IPS DF 6.9 (cell line): ENCODE data around the gene HAUS6.

Source experiments
- DNase-seq: peaks from one replicate; pipeline ENCODE4 v3.0.0-alpha.2; 2013; ENCODE audit warnings: low read depth, low spot score
- H3K27ac ChIP-seq: one replicate; pipeline ENCODE4 v1.5.1; 2013; ENCODE audit warnings: low read length, control low read depth
- H3K27me3 ChIP-seq: 2 replicates; pipeline ENCODE4 v1.6.1; 2013; ENCODE audit warnings: mild to moderate bottlenecking, low read length; ENCODE audit not compliant: control insufficient read depth, insufficient read depth
- H3K36me3 ChIP-seq: 2 replicates; pipeline ENCODE4 v1.6.1; 2013; ENCODE audit warnings: low read length; ENCODE audit not compliant: control insufficient read depth, insufficient read depth
- H3K4me1 ChIP-seq: 2 replicates; pipeline ENCODE4 v1.6.1; 2013; ENCODE audit warnings: low read length; ENCODE audit not compliant: control insufficient read depth, insufficient read depth
- H3K4me3 ChIP-seq: 2 replicates; pipeline ENCODE4 v1.5.1; 2013; ENCODE audit warnings: mild to moderate bottlenecking, low read length
- H3K9me3 ChIP-seq: 2 replicates; pipeline ENCODE4 v1.6.1; 2013; ENCODE audit warnings: low read length, inconsistent platforms; ENCODE audit not compliant: control insufficient read depth, insufficient read depth
- WGBS: extraction: QIAGEN DNeasy Blood & Tissue Kit; methylation state at CpG from one replicate; pipeline ENCODE4 v1.1.7; 2013; ENCODE audit warnings: mixed read lengths, missing lambda C conversion rate; ENCODE audit not compliant: insufficient read length, insufficient coverage; 5-methylcytosine and 5-hydroxymethylcytosine counted together

Gene HAUS6

GRCh38 chr9:19136129-19136528, 33.4 kb upstream of the HAUS6 start:
- H3K4me3 ChIP-seq: no peak overlapping the region
- H3K36me3 ChIP-seq: no peaks in the 10 kb centered on the region
- H3K27me3 ChIP-seq: no peaks in the 10 kb centered on the region
- H3K9me3 ChIP-seq: no peaks in the 10 kb centered on the region
- no peak for DNase-seq
- no peak overlapping the region for H3K27ac ChIP-seq
- 0 out of 2 replicates have a peak, but pooled peaks cover under 1% of the 10 kb centered on the region for H3K4me1 ChIP-seq
- no CpG with 5 or more reads among the region's 3 CpGs for WGBS

- no peak overlapping the region for H3K27ac ChIP-seq
- WGBS: no CpG with 5 or more reads among the region's 6 CpGs
- no peak overlapping the region for H3K4me3 ChIP-seq
- no peaks in the 10 kb centered on the region for H3K9me3 ChIP-seq
- H3K36me3 ChIP-seq: no peaks in the 10 kb centered on the region
- no peak for DNase-seq
- H3K4me1 ChIP-seq: peaks cover 3% of the 10 kb centered on the region; the same call in 1 of the 2 replicates
- no peaks in the 10 kb centered on the region for H3K27me3 ChIP-seq
Measured at GRCh38 chr9:19133549-19134345, 31.0 kb upstream of the HAUS6 start.

- no peak overlapping the region for H3K27ac ChIP-seq
- no CpG with 5 or more reads among the region's 8 CpGs for WGBS
- DNase-seq: no peak
- no peaks in the 10 kb centered on the region for H3K27me3 ChIP-seq
- no peak overlapping the region for H3K4me3 ChIP-seq
- peaks cover 3% of the 10 kb centered on the region; the same call in 1 of the 2 replicates for H3K4me1 ChIP-seq
- no peaks in the 10 kb centered on the region for H3K9me3 ChIP-seq
- H3K36me3 ChIP-seq: no peaks in the 10 kb centered on the region
Measured at GRCh38 chr9:19130436-19130835, 27.7 kb upstream of the HAUS6 start.

- WGBS: no CpG with 5 or more reads among the region's 40 CpGs
- DNase-seq: no peak
- no peaks in the 10 kb centered on the region for H3K27me3 ChIP-seq
- H3K36me3 ChIP-seq: no peaks in the 10 kb centered on the region
- no peaks in the 10 kb centered on the region for H3K9me3 ChIP-seq
- no peak overlapping the region for H3K27ac ChIP-seq
- peak overlapping the region; percentile 80; the same call in 1 of the 2 replicates for H3K4me3 ChIP-seq
- H3K4me1 ChIP-seq: peaks cover 3% of the 10 kb centered on the region; the same call in 1 of the 2 replicates
Measured at GRCh38 chr9:19127871-19128500, 25.3 kb upstream of the HAUS6 start.

GRCh38 chr9:19124430-19124793, 21.7 kb upstream of the HAUS6 start:
- H3K36me3 ChIP-seq: peaks cover 17% of the 10 kb centered on the region
- no peaks in the 10 kb centered on the region for H3K4me1 ChIP-seq
- no peak overlapping the region for H3K27ac ChIP-seq
- no peaks in the 10 kb centered on the region for H3K9me3 ChIP-seq
- H3K27me3 ChIP-seq: no peaks in the 10 kb centered on the region
- no peak overlapping the region for H3K4me3 ChIP-seq
- no peak for DNase-seq

GRCh38 chr9:19122490-19123042, 19.9 kb upstream of the HAUS6 start:
- Histone ChIP-seq H3K4me1 (no peaks in the 10 kb centered on the region), H3K27ac (no peak overlapping the region), H3K9me3 (no peaks in the 10 kb centered on the region), H3K4me3 (no peak overlapping the region), H3K27me3 (no peaks in the 10 kb centered on the region), H3K36me3 (peaks cover 19% of the 10 kb centered on the region)
- DNase-seq: no peak
- no CpG with 5 or more reads among the region's 3 CpGs for WGBS

- WGBS: no CpG with 5 or more reads among the region's 6 CpGs
- Histone ChIP-seq H3K4me3 (no peak overlapping the region), H3K9me3 (no peaks in the 10 kb centered on the region), H3K27me3 (no peaks in the 10 kb centered on the region), H3K4me1 (no peaks in the 10 kb centered on the region), H3K27ac (no peak overlapping the region), H3K36me3 (peaks cover 19% of the 10 kb centered on the region)
- DNase-seq: no peak
Measured at GRCh38 chr9:19120877-19121276, 18.2 kb upstream of the HAUS6 start.

- WGBS: no CpG with 5 or more reads among the region's 7 CpGs
Measured at GRCh38 chr9:19119801-19120440, 17.2 kb upstream of the HAUS6 start.

GRCh38 chr9:19119246-19119645, 16.5 kb upstream of the HAUS6 start:
- no peaks in the 10 kb centered on the region for H3K9me3 ChIP-seq
- H3K4me3 ChIP-seq: no peak overlapping the region
- peaks cover 19% of the 10 kb centered on the region for H3K36me3 ChIP-seq
- DNase-seq: no peak
- H3K4me1 ChIP-seq: no peaks in the 10 kb centered on the region
- no CpG with 5 or more reads among the region's 3 CpGs for WGBS
- no peak overlapping the region for H3K27ac ChIP-seq
- no peaks in the 10 kb centered on the region for H3K27me3 ChIP-seq

More at GRCh38 chr9:19119801-19120440, 17.2 kb upstream of the HAUS6 start:
- Histone ChIP-seq H3K27ac (no peak overlapping the region), H3K4me1 (no peaks in the 10 kb centered on the region), H3K27me3 (no peaks in the 10 kb centered on the region), H3K36me3 (peaks cover 19% of the 10 kb centered on the region), H3K4me3 (no peak overlapping the region), H3K9me3 (no peaks in the 10 kb centered on the region)
- DNase-seq: no peak

- no CpG with 5 or more reads among the region's 5 CpGs for WGBS
- Histone ChIP-seq H3K4me3 (no peak overlapping the region), H3K27me3 (no peaks in the 10 kb centered on the region), H3K27ac (no peak overlapping the region), H3K9me3 (no peaks in the 10 kb centered on the region), H3K36me3 (peaks cover 13% of the 10 kb centered on the region), H3K4me1 (no peaks in the 10 kb centered on the region)
- DNase-seq: no peak
Measured at GRCh38 chr9:19117039-19117716, 14.5 kb upstream of the HAUS6 start.
